ENCODE results near the gene SPNS2. TPM values are rescaled to one million over a fixed set of nuclear protein-coding genes. Genes with fewer than 3 reads are reported as not detected.

Gene SPNS2
- total RNA-seq, 1 experiment from 2014 or later = not detected

GRCh38 chr17:4533523-4534504 lies 35.1 kb downstream of the SPNS2 start:
- POLR2A ChIA-PET = interaction anchor here (0.6 kb wide), 1 partner anchor 348 kb away, joined by 3 read pairs; no protein-coding TSS in a partner anchor
- no peak for TF ChIP-seq CTCF (IDR thresholded peaks at IDR 0.05; ENCODE audit: unreplicated experiment)
- peaks cover 5% of the 10 kb centered on the region for H3K4me1 Mint-ChIP-seq (ENCODE audit: insufficient read depth, unreplicated experiment)
- H3K9me3 Mint-ChIP-seq (ENCODE audit: unreplicated experiment) = no peaks in the 10 kb centered on the region
- no peak overlapping the region for H3K4me3 Mint-ChIP-seq (ENCODE audit: unreplicated experiment)
- peaks cover 28% of the 10 kb centered on the region for H3K27me3 Mint-ChIP-seq (ENCODE audit: insufficient read depth, unreplicated experiment)
- H3K36me3 Mint-ChIP-seq (ENCODE audit: insufficient read depth, unreplicated experiment) = peaks cover 42% of the 10 kb centered on the region
- no peak overlapping the region for H3K27ac Mint-ChIP-seq (ENCODE audit: low read depth, unreplicated experiment)
- intact Hi-C loops (cut with micrococcal nuclease) = no loop called here
- DNase-seq (ENCODE audit: unreplicated experiment) = peak; percentile 27
- BruUV-seq (replicated peaks) = no TSS peak
- CTCF ChIA-PET = no interaction called here

- Mint-ChIP-seq H3K27ac (ENCODE audit: low read depth, unreplicated experiment) (no peak overlapping the region), H3K36me3 (ENCODE audit: insufficient read depth, unreplicated experiment) (peaks cover 48% of the 10 kb centered on the region), H3K9me3 (ENCODE audit: unreplicated experiment) (no peaks in the 10 kb centered on the region), H3K4me1 (ENCODE audit: insufficient read depth, unreplicated experiment) (peaks cover 5% of the 10 kb centered on the region), H3K4me3 (ENCODE audit: unreplicated experiment) (no peak overlapping the region), H3K27me3 (ENCODE audit: insufficient read depth, unreplicated experiment) (peaks cover 23% of the 10 kb centered on the region)
- TF ChIP-seq CTCF (IDR thresholded peaks at IDR 0.05; ENCODE audit: unreplicated experiment) = no peak
- ChIA-PET POLR2A (interaction anchor here (0.6 to 1.1 kb wide), 2 partner anchors 136 to 348 kb away, joined by 3 to 4 read pairs; no protein-coding TSS in a partner anchor), CTCF (no interaction called here)
- intact Hi-C loops (cut with micrococcal nuclease) = no loop called here
- no peak for DNase-seq (ENCODE audit: unreplicated experiment)
- no TSS peak for BruUV-seq (replicated peaks)
These were observed 35.8 kb downstream of the SPNS2 start for GRCh38 chr17:4534515-4534914.

GRCh38 chr17:4534928-4535666 lies 36.4 kb downstream of the SPNS2 start:
- POLR2A ChIA-PET = interaction anchor here (0.6 to 1.1 kb wide), 3 partner anchors 19 to 349 kb away, joined by 3 to 4 read pairs (median 3); no protein-coding TSS in a partner anchor
- intact Hi-C loops (cut with micrococcal nuclease) = no loop called here
- BruUV-seq (replicated peaks) = no TSS peak

More at GRCh38 chr17:4534928-4535666, 36.4 kb downstream of the SPNS2 start:
- Mint-ChIP-seq H3K4me1 (ENCODE audit: insufficient read depth, unreplicated experiment) (peaks cover 5% of the 10 kb centered on the region), H3K27ac (ENCODE audit: low read depth, unreplicated experiment) (no peak overlapping the region), H3K4me3 (ENCODE audit: unreplicated experiment) (no peak overlapping the region), H3K9me3 (ENCODE audit: unreplicated experiment) (no peaks in the 10 kb centered on the region), H3K27me3 (ENCODE audit: insufficient read depth, unreplicated experiment) (peaks cover 18% of the 10 kb centered on the region), H3K36me3 (ENCODE audit: insufficient read depth, unreplicated experiment) (peaks cover 49% of the 10 kb centered on the region)
- DNase-seq (ENCODE audit: unreplicated experiment) = no peak
- TF ChIP-seq CTCF (IDR thresholded peaks at IDR 0.05; ENCODE audit: unreplicated experiment) = no peak
- CTCF ChIA-PET = no interaction called here
